SIG-M5 (cell line): ENCODE results near the gene SLC16A7.

Experiments used
- DNase-seq: peaks from one replicate; lab custom pipeline; 2025; lab: John Stamatoyannopoulos, UW

Gene SLC16A7

DNA sequence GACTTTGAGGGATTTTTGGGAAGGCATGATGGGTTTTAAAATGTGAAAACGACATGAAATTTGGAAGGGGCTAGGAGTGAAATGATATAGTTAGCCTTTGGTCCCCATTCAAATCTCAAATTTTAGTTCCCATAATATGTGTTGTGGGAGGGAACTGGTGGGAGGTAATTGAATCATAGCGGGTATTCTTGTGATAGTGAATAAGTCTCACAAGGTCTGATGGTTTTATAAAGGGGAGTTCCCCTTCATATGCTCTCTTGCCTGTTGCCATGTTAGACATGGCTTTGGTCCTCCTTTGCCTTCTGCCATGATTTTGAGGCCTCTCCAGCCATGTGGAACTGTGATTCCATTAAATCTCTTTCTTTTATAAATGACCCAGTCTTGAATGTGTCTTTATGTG lies 72.8 kb downstream of the SLC16A7 start:
- DNase-seq: no peak

DNA sequence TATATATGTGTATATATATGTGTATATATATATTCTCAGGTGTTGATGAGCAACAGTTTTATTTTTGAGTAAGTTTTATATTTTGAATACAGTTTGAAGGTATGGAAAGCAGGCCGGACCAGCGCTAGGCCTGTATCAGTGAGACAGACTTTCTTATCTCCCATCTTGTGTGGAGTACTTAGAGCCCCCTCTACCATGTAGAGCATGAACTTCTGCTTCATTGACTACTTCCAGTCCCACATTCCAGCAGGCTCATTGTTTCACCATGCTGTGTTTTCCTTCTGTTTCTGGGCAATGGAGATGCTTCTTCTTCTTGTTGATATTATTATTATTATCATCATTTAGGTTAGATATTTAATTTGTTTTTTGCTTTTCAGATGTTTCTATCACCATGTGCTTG lies 76.4 kb downstream of the SLC16A7 start:
- no peak for DNase-seq

DNA sequence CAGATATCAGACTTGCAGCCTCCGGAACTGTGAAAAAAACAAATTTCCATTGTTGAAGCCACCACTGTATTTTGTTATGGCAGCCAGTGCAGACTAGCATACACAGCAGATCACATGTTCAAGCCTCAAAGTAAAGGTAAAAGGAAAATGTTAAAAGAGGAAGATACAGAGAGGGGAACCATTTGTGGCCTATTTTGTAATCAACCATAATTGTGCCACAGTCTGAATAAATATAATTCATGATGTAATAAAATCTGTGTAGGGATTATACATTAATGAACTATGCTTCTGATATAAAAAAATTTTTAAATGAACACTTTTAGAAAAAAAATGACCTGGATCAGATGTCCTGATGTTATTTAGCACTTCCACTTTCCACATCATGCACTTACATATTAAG lies 79.6 kb downstream of the SLC16A7 start:
- no peak for DNase-seq

DNA sequence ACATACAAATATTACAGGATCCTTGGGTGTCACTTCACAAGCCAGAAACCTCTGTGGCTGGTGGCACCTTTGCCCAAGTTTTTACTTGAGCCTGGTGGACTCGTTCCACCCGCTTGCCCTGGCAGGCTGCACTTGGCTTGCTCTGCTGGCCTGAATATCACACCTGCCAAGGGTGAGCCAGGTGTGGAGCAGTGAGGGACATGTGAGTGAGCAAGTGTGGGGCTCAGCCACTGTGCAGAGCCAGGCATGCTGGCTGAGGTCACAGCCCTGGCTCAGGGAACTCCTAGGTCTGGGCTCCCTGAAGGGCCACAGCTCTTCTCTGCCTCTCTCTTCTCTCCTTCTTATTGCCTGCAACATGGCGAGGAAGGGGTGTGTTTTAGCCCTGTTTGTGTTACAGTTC lies 82.0 kb downstream of the SLC16A7 start:
- DNase-seq: no peak

DNA sequence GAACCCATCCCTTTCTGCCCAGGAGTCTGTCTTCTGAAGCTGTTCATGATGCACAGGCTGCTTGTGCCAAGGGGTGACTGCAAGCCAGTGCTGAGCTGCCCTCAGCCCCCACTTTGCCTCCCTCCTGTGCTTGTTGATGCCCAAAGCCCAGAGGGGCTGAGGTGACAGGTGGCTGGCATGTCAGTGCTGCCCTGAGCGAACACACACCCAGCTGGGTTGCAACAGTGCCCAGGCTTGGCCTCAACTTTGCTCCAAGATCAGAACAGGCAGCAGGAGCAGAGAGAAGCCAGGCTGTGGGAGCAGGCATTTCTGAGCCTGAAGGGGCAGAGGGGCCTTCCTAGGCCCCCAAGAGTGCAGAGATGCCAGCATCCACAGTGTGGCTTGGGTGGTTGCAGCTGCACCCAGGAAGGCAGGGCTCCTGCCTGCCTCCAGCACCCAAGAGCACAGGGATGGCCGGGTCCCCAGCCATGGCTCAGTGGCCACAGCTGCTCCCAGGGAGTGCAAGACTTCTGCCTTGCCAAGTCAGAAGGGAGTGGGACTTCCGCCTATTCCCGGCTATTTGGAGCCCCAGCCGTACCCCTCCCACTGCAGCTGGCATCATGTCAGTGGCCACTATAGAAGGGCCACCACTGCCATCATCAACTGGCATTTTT lies 83.1 kb downstream of the SLC16A7 start:
- DNase-seq: no peak

DNA sequence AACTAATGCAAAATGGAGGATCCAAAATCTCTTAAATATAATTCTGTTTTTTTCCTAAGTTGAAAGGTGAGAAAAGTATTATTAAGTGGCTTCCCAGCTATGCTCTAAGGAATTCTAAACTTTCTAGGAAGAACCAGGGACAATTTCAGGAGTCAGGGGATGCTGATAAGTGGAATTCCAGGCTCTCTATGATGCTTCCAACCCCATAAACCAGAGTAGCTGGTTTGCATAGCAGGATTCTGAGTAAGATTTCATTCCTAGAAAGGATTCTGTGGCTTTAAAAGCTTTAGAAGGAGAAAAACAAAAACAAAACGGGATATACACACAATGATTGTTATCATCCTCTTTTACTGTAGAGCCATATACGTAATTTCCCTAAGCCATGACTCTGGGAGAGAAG lies 93.9 kb downstream of the SLC16A7 start:
- DNase-seq: no peak

DNA sequence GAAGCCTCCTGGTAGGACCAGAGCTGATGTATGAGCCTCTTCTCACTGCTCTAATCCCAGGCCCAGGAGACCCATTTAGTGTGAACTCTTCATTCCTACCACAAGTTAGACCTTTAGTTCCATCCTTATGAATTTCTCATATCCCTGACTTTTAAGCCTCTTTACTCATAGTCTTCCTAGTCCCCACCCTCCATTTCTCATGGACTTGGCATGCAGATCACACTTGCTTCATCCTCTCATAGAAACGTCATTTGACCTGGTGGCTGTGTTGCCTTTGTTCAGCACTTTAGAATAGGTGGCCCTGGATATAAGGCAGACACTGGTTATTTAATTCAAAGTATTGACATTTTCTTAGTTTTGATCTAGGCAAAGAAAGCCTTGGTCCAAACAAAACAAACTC lies 99.5 kb downstream of the SLC16A7 start:
- DNase-seq: no peak

DNA sequence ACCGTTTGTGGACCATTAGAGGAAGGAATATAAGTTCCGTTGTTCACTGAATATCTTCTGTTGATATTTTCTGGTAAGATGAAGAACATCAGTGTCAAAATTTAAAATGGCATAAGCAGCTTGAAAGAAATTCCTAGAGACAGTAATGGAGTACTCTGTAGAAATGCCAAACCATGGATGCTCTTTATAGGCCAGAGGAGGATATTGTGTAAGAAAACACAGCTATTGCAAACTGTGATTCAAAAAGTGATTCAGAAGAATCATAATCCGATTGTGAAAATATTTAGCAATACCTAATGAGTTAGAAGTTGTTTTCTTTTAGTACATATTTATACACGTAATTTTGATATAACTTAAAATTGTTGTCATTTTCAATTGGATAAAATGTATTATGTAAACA lies 102.8 kb downstream of the SLC16A7 start:
- DNase-seq: no peak

DNA sequence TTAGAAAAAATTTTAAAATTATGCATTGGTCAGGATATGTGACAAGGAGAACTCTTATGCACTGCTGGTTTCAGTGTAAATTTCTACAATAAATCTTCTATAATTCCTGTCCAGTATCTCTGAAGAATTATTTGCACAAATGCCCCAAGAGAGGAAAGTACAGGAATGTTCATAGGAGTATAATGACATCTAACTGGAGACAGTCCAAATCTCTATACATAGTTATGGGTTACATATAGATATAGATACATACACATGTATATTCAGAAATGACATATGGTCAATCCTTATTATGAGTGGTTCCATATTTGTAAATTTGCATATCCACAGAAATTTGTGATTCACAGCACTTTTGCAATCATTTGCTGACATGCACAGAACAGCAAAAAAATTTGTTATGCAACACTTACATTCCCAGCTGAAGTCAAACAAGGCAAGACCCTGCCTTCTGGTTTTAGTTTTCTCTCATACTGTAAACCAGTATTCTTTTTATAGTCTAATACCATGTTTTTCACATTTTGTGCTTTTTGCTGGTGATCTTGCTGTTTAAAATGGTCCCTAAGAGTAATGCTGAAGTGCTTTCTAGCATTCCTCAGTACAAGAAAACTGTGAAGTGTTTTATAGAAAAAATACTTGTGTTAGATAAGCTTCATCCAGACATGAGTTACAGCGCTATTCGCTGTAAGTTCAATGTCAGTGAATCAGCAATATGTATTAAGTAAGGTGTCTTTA lies 103.8 kb downstream of the SLC16A7 start:
- peak; percentile 27 for DNase-seq

DNA sequence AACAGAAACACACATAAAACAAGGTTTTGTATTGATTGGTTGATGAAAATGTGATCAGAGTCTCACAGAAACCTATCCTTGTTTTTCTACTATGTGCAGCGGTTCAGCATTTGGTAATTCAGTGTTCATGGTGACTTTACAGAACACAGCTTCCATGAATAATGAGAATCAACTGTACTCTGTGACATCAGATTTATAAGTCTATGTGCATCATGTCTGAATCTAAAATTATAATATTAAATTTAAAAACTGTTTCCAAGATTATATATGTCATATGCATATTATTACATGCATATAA lies 104.3 kb downstream of the SLC16A7 start:
- DNase-seq: no peak

DNA sequence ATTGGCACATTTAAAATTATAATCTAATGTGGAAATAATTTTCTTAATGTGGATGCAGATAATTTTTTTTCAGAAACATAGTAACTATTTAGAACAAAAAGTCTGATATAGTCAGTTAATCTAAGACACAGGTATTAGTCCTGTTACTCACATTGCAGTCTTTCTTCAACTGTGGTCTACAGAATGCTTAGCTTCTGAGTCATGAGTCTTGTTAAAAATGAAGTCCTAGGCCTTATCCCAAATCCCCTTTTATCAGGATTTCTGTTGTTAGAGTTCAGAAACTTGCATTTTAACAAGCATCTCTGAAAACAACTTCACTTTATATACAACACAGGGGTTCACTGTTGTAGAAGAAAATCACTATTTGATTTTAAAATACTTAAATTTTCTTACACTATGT lies 112.2 kb downstream of the SLC16A7 start:
- no peak for DNase-seq

DNA sequence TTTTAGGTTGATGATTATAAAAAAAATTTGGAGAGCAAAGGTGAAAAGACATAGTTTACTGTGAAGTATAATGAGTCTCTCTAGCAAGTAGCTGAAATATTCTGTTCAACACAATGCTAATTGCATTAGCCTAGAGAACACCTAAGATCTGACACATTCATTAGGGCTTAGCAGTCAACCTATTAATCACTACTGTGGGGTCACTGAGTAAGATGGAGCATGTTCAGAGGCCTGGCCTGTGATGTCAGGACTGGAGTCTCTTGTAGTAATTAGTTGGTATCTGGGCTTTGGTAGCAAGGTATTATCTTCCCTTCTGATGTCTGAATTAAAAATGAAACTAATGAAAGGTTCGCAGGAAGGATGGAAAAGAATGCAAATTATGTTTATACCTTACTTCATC lies 112.7 kb downstream of the SLC16A7 start:
- no peak for DNase-seq

DNA sequence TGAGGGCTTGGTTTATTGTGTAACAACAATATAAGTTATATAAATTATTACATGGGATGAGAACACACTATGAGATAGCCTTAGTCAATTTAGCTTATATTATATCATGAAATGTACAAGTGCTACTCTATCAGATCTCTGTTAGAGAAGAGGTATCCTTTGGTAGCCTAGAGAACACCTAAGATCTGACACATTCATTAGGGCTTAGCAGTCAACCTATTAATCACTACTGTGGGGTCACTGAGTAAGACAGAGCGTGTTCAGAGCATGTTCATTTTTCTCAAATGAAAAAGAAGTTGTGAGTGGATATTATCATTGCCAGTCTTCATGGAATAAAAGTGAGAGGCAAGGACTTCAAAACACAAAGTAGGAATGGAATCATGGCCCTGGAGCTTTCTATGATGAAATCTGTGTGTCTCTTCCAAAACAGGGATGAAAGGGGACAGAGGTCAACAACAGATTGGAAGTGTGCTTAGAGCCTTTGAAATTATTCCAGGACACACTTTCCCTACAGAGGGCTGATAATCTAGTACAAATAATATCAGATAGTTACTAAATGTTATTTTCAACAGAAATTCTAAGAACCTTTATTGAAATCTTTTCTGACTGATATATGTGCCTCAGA lies 114.3 kb downstream of the SLC16A7 start:
- no peak for DNase-seq

DNA sequence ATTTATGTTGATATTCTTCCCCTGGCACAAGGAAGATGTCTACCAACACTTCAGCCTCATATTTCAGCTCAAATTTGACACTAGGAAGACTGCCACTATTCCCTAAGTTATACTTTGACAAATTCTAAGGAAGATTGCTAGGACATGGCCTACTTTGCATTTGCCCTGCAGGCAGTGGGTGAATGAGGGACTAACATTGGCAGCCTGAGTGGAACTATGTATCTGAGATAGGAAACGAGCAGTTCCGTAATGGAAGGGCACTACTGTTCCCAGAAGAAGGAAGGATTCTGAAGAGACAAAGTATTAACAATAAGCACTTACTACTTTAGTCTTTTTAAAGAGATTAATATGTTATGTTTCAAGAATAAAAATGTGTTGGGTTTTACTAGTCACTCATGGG lies 115.1 kb downstream of the SLC16A7 start:
- DNase-seq: no peak

DNA sequence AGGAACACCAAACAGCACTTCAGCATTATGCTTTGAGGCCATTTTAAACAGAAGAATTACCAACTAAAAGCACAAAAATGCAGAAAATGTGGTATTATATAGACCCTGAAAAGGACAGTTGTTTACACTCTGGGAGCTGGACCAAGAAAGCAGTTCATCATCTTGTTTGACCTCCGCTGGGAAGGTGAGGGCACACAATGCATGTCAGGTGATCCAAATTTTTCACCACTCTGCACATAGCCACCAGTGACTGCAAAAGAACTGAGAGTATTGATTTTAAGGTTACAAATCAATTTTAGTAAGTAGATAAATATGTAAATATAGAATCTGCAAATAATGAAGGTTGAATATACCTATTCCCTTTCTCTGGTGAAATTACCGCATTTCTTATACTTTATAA lies 119.6 kb downstream of the SLC16A7 start:
- DNase-seq: no peak

DNA sequence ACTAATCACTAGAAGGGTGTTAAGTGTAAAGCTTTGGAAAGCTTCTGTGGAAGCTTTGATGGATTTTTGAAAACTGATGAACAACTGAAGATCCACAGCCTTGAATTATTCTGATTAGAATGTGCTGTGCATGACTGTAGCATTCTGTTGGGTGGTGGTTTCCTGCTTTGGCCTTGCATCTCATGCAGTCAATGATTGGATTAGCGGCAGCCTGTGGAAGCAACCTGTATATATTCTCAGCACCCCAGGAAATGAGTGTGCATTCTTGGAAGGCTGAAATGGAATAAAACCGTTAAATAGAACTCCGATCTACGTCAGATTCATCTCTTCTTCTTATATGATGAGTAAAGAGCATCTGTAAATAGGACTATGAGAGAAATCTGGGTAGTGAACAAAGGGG lies 120.2 kb downstream of the SLC16A7 start:
- no peak for DNase-seq

DNA sequence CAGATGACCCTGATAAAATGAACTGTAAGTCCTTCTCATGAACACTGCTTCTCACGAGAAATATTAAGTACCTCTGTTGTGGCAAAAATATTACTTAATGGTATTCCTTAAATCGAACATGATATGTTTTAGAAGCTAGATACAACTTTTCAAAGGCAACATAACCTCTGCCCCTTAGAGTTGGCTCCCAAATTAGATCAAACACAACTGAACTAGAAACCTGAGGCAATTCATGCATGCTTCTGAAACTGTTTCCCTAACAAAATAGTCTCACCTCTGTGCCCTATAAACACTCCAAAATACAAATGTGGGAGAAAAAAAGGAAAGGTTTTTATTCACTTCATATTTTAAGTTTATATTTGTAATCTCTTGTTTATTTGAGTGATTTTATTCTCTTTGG lies 121.6 kb downstream of the SLC16A7 start:
- DNase-seq: no peak

DNA sequence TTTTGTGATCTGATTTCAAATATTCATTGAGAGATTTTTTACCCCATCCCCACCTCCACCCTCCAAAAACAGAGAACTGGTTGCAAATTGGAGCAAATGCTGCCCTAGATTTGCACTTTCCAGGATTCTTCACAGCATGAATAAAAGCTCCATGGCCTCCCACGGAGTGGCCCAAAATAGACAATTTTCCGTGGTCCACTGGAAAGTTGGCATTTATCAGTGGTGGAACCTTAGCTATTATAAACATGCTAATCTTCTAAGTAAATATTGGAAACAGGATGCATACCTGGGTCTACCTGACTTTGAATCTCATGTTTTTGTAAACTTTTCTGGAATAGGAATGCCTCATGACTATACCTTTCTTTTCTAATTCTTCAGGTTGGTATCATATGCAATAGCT lies 123.9 kb downstream of the SLC16A7 start:
- DNase-seq: no peak

DNA sequence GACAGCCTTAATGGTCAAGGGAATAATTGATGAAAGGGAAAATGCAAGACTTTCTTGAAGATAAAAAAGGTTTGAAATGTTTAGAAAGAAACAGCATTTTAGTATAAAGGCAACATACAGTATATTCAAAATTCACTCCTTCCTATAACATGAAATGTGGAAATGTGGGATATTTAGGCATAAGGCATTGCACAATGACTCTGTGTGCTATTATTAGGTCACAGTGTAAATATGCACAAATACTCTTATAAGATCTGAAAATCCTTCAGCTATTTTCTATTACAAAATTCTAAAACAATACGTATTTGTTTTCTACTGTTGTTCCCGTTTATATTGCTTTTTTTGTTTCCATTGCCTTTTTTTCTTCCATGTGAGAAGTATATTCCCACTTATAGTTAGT lies 127.7 kb downstream of the SLC16A7 start:
- DNase-seq: no peak

DNA sequence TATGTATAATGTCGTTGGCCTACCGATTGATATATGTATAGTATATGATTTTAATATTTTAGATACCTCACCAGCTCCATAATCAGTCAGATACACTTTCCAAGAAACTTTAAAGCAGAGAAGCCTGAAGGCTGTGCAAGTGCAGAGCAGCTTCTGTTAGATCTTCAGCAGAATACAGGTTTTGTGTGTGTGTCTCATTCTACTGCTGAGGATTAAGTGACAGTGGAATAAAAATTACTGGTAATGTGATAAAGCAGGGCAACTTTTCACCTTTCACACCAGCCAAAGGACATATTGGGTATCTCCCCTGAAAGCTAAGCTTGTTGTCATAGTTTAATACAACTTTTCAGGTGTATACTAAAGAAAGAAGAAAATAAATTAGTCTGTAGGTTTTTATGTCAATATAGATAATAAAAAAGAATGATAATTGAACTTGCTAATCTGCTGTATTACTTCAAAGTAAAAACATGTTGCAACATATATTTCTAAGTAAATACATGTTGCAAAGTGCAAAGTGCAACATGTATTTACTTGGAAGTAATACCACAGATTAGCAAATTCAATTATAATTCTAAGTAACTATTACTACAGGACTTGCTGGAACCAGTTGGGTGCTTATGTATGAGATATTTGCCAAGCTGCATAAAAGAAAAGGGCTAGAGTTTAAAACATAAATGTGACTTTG lies 128.3 kb downstream of the SLC16A7 start:
- DNase-seq: no peak

DNA sequence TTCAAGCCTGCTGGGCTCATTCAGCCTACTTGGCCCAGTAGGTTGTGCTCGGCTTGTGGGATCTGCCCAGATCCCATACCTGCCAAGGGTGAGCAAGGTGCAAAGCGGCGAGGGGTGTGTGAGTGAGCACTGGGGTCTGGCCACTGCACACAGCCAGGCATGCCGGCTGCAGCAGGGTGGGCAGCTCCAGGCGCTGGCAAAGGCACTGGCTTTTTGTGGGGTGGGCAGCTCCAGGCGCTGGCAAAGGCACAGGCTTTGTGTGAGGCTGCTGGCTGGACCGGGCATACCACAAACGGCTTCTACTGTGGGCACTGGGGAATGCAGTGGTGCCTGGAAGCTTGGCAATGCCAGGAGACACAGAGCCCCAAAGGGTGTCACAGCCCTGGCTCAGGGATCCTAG lies 137.4 kb downstream of the SLC16A7 start:
- no peak for DNase-seq

DNA sequence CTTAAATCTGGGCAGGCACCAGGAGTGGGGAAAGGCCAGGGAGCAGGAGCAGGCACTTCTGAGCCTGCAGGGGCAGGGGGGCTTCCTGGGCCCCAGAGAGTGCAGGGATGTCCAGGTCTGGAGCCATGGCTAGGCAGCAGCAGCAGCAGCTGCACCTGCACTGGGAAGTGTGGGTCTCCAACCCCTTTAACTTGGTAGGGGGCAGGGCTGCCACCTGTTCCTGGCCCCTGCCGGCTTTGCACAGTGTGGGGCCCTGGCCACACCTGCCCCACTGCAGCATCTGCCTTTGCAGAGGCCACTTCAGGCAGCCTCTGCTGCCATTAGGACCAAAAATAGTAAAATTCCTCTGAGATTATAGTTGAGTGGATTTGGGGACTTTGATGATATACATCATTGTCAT lies 138.5 kb downstream of the SLC16A7 start:
- no peak for DNase-seq

DNA sequence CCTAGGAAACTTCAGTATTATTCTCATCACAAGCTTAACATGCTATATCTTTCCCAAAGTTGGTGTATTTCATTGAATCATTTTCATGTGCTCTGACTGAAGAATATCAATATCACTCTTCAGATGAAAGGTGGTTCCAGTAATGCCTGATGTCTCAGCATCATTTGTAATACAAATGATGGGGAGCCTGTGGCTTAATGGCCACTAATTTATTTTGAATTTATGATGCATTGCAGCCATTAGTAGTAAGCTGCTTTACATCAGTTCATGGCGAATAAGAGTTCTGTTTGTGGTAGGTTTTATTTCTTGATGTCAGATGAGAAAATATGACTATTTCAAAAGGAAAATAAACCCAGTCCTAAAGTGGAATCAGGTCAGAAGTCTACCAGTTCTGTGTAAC lies 139.4 kb downstream of the SLC16A7 start:
- no peak for DNase-seq
